HEK293 (cell line): ENCODE data around the gene OR2T10.

Experiments
- CTCF ChIP-seq: fragments of 450-650 bp; formaldehyde crosslinking; IDR thresholded peaks from 2 replicates; pipeline ENCODE4 v1.5.1; 2016; ENCODE audit warnings: missing biosample characterization, missing genetic modification characterization
- KLF9 ChIP-seq: fragments of 450-650 bp; formaldehyde crosslinking; IDR thresholded peaks from 2 replicates; pipeline ENCODE4 v1.5.1; 2016; ENCODE audit warnings: missing biosample characterization, missing genetic modification characterization, low read depth
- YY1 ChIP-seq: fragments of 450-650 bp; formaldehyde crosslinking; IDR thresholded peaks from 2 replicates; pipeline ENCODE4 v1.5.1; 2018; ENCODE audit warnings: missing biosample characterization, missing genetic modification characterization
- ZNF610 ChIP-seq: fragments of 450-650 bp; formaldehyde crosslinking; IDR thresholded peaks from 2 replicates; pipeline ENCODE4 v1.5.1; 2016; ENCODE audit warnings: missing biosample characterization, missing genetic modification characterization, borderline replicate concordance
- ZNF645 ChIP-seq: fragments of 450-650 bp; formaldehyde crosslinking; IDR thresholded peaks from 2 replicates; pipeline ENCODE4; 2016; ENCODE audit warnings: missing biosample characterization, missing genetic modification characterization
- ZNF792 ChIP-seq: fragments of 450-650 bp; formaldehyde crosslinking; IDR thresholded peaks from 2 replicates; pipeline ENCODE4 v1.5.1; 2016; ENCODE audit warnings: missing biosample characterization, missing genetic modification characterization

DNA sequence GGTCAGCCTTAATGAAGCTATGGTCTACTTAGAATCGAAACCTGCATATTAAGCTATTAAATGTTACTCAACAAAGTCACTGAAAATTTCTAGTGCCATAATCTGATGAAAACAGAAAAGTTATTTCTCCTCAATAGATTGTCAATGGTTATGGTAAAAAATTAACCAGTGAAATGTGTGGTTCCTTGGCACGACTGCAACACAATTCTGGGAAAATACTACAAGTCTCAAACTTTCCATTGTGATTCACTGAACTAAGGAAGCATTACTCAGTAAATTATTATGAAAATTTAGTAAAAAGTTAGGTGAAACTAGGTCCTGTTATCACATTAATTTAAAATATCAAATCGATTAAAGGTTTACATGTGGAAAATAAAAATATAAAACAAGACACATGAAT, 12.8 kb upstream of the OR2T10 start:
- TF ChIP-seq ZNF610 (tag by site-specific recombination) (no peak), KLF9 (no peak), CTCF (tag by site-specific recombination) (no peak), ZNF792 (tag by site-specific recombination) (no peak), YY1 (tag by site-specific recombination) (no peak), ZNF645 (tag by site-specific recombination) (no peak)
